GM19023 (cell line): ENCODE results near the gene PKN2.

Source experiments
- ATAC-seq: cut with Tn5 transposase; IDR thresholded peaks from one replicate; pipeline ENCODE4 v1.9.1; 2021; ENCODE audit warnings: mild to moderate bottlenecking, moderate library complexity; ENCODE audit not compliant: unreplicated experiment

PKN2 gene

GRCh38 chr1:88683541-88684481, at the start of gene PKN2:
PKN2 (plus strand) TSS chr1:88684273; CDS start chr1:88684581, 308 bp downstream.
- peak; percentile 90 for ATAC-seq

GRCh38 chr1:88634538-88634937, 49.5 kb upstream of the PKN2 start:
- ATAC-seq, result no peak

GRCh38 chr1:88640060-88640459, 44.0 kb upstream of the PKN2 start:
- no peak for ATAC-seq

GRCh38 chr1:88645886-88646285, 38.2 kb upstream of the PKN2 start:
- ATAC-seq, result no peak

- ATAC-seq, result no peak
Observed at GRCh38 chr1:88646476-88647248, 37.4 kb upstream of the PKN2 start.

- ATAC-seq, result peak; percentile 84
Observed at GRCh38 chr1:88647249-88647645, 36.8 kb upstream of the PKN2 start.

- no peak for ATAC-seq
Observed at GRCh38 chr1:88647749-88648415, 36.2 kb upstream of the PKN2 start.

GRCh38 chr1:88648706-88649105, 35.4 kb upstream of the PKN2 start:
- no peak for ATAC-seq

GRCh38 chr1:88649932-88650331, 34.1 kb upstream of the PKN2 start:
- ATAC-seq, result no peak

- ATAC-seq, result no peak
Observed at GRCh38 chr1:88650676-88651418, 33.2 kb upstream of the PKN2 start.

GRCh38 chr1:88655140-88655539, 28.9 kb upstream of the PKN2 start:
- ATAC-seq, result no peak

GRCh38 chr1:88655685-88656299, 28.3 kb upstream of the PKN2 start:
- ATAC-seq, result no peak

- no peak for ATAC-seq
Observed at GRCh38 chr1:88658419-88658818, 25.7 kb upstream of the PKN2 start.

GRCh38 chr1:88659552-88659951, 24.5 kb upstream of the PKN2 start:
- no peak for ATAC-seq

- ATAC-seq, result no peak
Observed at GRCh38 chr1:88661188-88661587, 22.9 kb upstream of the PKN2 start.

- ATAC-seq, result peak; percentile 51
Observed at GRCh38 chr1:88661951-88662699, 21.9 kb upstream of the PKN2 start.

GRCh38 chr1:88662723-88663122, 21.4 kb upstream of the PKN2 start:
- ATAC-seq, result no peak

- ATAC-seq, result no peak
Observed at GRCh38 chr1:88668405-88668804, 15.7 kb upstream of the PKN2 start.

- no peak for ATAC-seq
Observed at GRCh38 chr1:88670462-88670861, 13.6 kb upstream of the PKN2 start.
